ENCODE data around the gene EIF3I. TPM values are rescaled to one million over a fixed set of nuclear protein-coding genes. Genes with fewer than 3 reads are reported as not detected.
A peak's percentile ranks its signal among the peaks of the same experiment; 100 is the strongest.

The EIF3I gene
- total and polyA plus RNA-seq, 2 of the 13 experiments (the other 11 are each of a cell fraction or from before 2014, with no cell fraction given): 210 to 223 TPM

GRCh38 chr1:32255072-32256071, 33.2 kb downstream of the EIF3I start (continued):
- TF ChIP-seq, protein P1, sequence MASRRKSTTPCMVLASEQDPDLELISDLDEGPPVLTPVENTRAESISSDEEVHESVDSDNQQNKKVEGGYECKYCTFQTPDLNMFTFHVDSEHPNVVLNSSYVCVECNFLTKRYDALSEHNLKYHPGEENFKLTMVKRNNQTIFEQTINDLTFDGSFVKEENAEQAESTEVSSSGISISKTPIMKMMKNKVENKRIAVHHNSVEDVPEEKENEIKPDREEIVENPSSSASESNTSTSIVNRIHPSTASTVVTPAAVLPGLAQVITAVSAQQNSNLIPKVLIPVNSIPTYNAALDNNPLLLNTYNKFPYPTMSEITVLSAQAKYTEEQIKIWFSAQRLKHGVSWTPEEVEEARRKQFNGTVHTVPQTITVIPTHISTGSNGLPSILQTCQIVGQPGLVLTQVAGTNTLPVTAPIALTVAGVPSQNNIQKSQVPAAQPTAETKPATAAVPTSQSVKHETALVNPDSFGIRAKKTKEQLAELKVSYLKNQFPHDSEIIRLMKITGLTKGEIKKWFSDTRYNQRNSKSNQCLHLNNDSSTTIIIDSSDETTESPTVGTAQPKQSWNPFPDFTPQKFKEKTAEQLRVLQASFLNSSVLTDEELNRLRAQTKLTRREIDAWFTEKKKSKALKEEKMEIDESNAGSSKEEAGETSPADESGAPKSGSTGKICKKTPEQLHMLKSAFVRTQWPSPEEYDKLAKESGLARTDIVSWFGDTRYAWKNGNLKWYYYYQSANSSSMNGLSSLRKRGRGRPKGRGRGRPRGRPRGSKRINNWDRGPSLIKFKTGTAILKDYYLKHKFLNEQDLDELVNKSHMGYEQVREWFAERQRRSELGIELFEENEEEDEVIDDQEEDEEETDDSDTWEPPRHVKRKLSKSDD (CRISPR knock-in tag; IDR thresholded peaks at IDR 0.05; ENCODE audit: low read depth): peak; percentile 64; the same call in 1 of the 2 replicates

- Histone ChIP-seq H3K36me3 (replicated peaks in 1 of 2; ENCODE audit: control insufficient read depth in 1 of 2, insufficient read depth in 2 of 2, low read length in 2 of 2) (no peaks in the 10 kb centered on the region), H3K9ac (ENCODE audit: insufficient read depth, low read depth, low read length) (no peak overlapping the region), H2AFZ (ENCODE audit: low read length) (no peak overlapping the region), H3K9me3 (ENCODE audit: low read length) (no peaks in the 10 kb centered on the region), H3K27me3 (ENCODE audit: control insufficient read depth in 1 of 2, insufficient read depth in 2 of 2, low read length in 2 of 2) (no peaks in the 10 kb centered on the region), H3K27ac (ENCODE audit: extremely low read length, insufficient read depth, low read length) (no peak overlapping the region), H3K79me2 (ENCODE audit: insufficient read depth, low read length) (no peaks in the 10 kb centered on the region), H3K4me3 (replicated peaks in 1 of 3; ENCODE audit: insufficient read depth in 1 of 3, low read depth in 2 of 3, low read length in 3 of 3) (no peak overlapping the region), H3K4me2 (ENCODE audit: low read depth, low read length) (no peak overlapping the region), H3K4me1 (ENCODE audit: insufficient read depth, low read length) (peaks cover 66% of the 10 kb centered on the region), H4K20me1 (ENCODE audit: insufficient read depth, low read length) (no peaks in the 10 kb centered on the region)
- ATAC-seq (no peak), DNase-seq (ENCODE audit: low spot score) (no peak), FAIRE-seq (no peak)
- in situ Hi-C loops (cut with HindIII; ENCODE audit: extremely low pct_ligation_motif_present, low pct_unique_long_range_greater_than_20kb): no loop called here
- intact Hi-C loops (cut with micrococcal nuclease; ENCODE audit: unreplicated experiment): no loop called here
- ChIA-PET CTCF (ENCODE audit: low intra/inter-chr PET ratio, low total read pairs) (no interaction called here), POLR2A (interaction anchor here (0.7 to 2.2 kb wide), 5 partner anchors 16 to 103 kb away, joined by 3 to 17 read pairs (median 4); partner anchors contain the start of gene HDAC1)
- TF ChIP-seq, protein P2, sequence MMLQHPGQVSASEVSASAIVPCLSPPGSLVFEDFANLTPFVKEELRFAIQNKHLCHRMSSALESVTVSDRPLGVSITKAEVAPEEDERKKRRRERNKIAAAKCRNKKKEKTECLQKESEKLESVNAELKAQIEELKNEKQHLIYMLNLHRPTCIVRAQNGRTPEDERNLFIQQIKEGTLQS (CRISPR knock-in tag; IDR thresholded peaks at IDR 0.05): no peak
- 77% methylated on average over 9 of the region's 9 CpGs for WGBS (ENCODE audit: low lambda C conversion rate)
- no TSS peak for BruUV-seq (replicated peaks)
Observed at GRCh38 chr1:32256473-32257226, 34.4 kb downstream of the EIF3I start.

Measured in HepG2 (cell line).